PC-9 (cell line): ENCODE results near the gene WDR44.
"Not testable (repeated sequence)": the region's sequence is repeated elsewhere in the genome, so short reads cannot be mapped to it uniquely, and the experiment has no call there.

Experiments used
- CTCF ChIP-seq: fragments of 200-600 bp; sonication (generic); conservative IDR thresholded peaks from 2 replicates; pipeline ENCODE4 v1.6.1; 2017; ENCODE audit warnings: mixed run types, antibody characterized with exemption, mild to moderate bottlenecking, moderate library complexity
- EZH2 ChIP-seq: fragments of 200-600 bp; sonication (generic); IDR thresholded peaks from 2 replicates; pipeline ENCODE4 v1.8.0; 2017; ENCODE audit warnings: antibody characterized with exemption, low read depth

GRCh38 chrX:118305827-118306226 is 40.1 kb upstream of the WDR44 start:
- not testable (repeated sequence) for TF ChIP-seq CTCF, EZH2
